Activated CD8-positive, alpha-beta memory T cell treated with anti-CD3 and anti-CD28 coated beads, Interleukin-2, amount 50 U/mL, for 24 hours (primary cell): ENCODE data around the gene ANKLE2.
"Not testable (repeated sequence)": the region's sequence is repeated elsewhere in the genome, so short reads cannot be mapped to it uniquely, and the experiment has no call there.

Experiments
- DNase-seq: peaks from one replicate; pipeline ENCODE4 v3.0.0-alpha.2; 2020; ENCODE audit errors: extremely low read depth

ANKLE2 gene

GRCh38 chr12:132761032-132761920, at the start of gene ANKLE2:
Gene ANKLE2 (minus strand): TSS chr12:132761832. CDS start chr12:132761798, 34 bp downstream.
- peak; percentile 39 for DNase-seq

- DNase-seq: not testable (repeated sequence)
These were observed 47.8 kb upstream of the ANKLE2 start for GRCh38 chr12:132809391-132809790.

- no peak for DNase-seq
These were observed 45.9 kb upstream of the ANKLE2 start for GRCh38 chr12:132807295-132808092.

GRCh38 chr12:132806857-132807256, 45.2 kb upstream of the ANKLE2 start:
- no peak for DNase-seq

- no peak for DNase-seq
These were observed 42.8 kb upstream of the ANKLE2 start for GRCh38 chr12:132804426-132804861.

- no peak for DNase-seq
These were observed 42.3 kb upstream of the ANKLE2 start for GRCh38 chr12:132803888-132804287.

- no peak for DNase-seq
These were observed 41.5 kb upstream of the ANKLE2 start for GRCh38 chr12:132803125-132803524.

GRCh38 chr12:132801741-132802140, 40.1 kb upstream of the ANKLE2 start:
- DNase-seq: no peak

GRCh38 chr12:132798836-132799235, 37.2 kb upstream of the ANKLE2 start:
- no peak for DNase-seq

GRCh38 chr12:132797820-132798570, 36.4 kb upstream of the ANKLE2 start:
- DNase-seq: no peak

GRCh38 chr12:132795847-132796246, 34.2 kb upstream of the ANKLE2 start:
- DNase-seq: no peak

GRCh38 chr12:132791940-132792339, 30.3 kb upstream of the ANKLE2 start:
- not testable (repeated sequence) for DNase-seq

- no peak for DNase-seq
These were observed 27.5 kb upstream of the ANKLE2 start for GRCh38 chr12:132789099-132789471.

GRCh38 chr12:132788375-132789098, 26.9 kb upstream of the ANKLE2 start:
- no peak for DNase-seq

GRCh38 chr12:132787877-132788276, 26.2 kb upstream of the ANKLE2 start:
- DNase-seq: no peak

GRCh38 chr12:132786192-132786591, 24.6 kb upstream of the ANKLE2 start:
- no peak for DNase-seq

- no peak for DNase-seq
These were observed 22.9 kb upstream of the ANKLE2 start for GRCh38 chr12:132784580-132784979.

- no peak for DNase-seq
These were observed 22.4 kb upstream of the ANKLE2 start for GRCh38 chr12:132783917-132784531.

GRCh38 chr12:132781938-132782337, 20.3 kb upstream of the ANKLE2 start:
- DNase-seq: no peak

GRCh38 chr12:132779781-132780353, 18.2 kb upstream of the ANKLE2 start:
- DNase-seq: no peak
